Activated CD8-positive, alpha-beta T cell treated with anti-CD3 and anti-CD28 coated beads, Interleukin-2, amount 10 ng/mL, durations not matched to agents 7 days and 5 days (primary cell): Measurements from ENCODE around the gene FAM193A. TPM values are rescaled to one million over a fixed set of nuclear protein-coding genes. Genes with fewer than 3 reads are reported as not detected.
A peak's percentile ranks its signal among the peaks of the same experiment; 100 is the strongest.
"Not testable (repeated sequence)": the region's sequence is repeated elsewhere in the genome, so short reads cannot be mapped to it uniquely, and the experiment has no call there.

ENCODE experiments used
- ATAC-seq: fragments of 150-1000 bp; cut with Tn5 transposase; one replicate; pipeline ENCODE4 v1.10.0; 2021; ENCODE audit warnings: moderate library complexity
- CTCF ChIA-PET: fragments of 350-600 bp; sonication (Branson Sonifier 250); formaldehyde crosslinking; loops from one replicate; lab custom pipeline; 2021; ENCODE audit warnings: antibody characterized with exemption; lab: Charles Lee
- POLR2A ChIA-PET: fragments of 350-600 bp; sonication (Branson Sonifier 250); formaldehyde crosslinking; loops from one replicate; lab custom pipeline; 2021; ENCODE audit warnings: antibody characterized with exemption; lab: Charles Lee
- DNase-seq: peaks from one replicate; pipeline ENCODE4 v3.0.0-alpha.2; 2020
- H3K27ac Mint-ChIP-seq: one replicate; pipeline ENCODE4 v1.8.0; 2021; ENCODE audit warnings: mild to moderate bottlenecking, mixed read lengths
- H3K27me3 Mint-ChIP-seq: one replicate; pipeline ENCODE4 v1.8.0; 2021; ENCODE audit warnings: low read depth, mixed read lengths
- H3K36me3 Mint-ChIP-seq: one replicate; pipeline ENCODE4 v1.8.0; 2021; ENCODE audit warnings: low read depth, mixed read lengths
- H3K4me1 Mint-ChIP-seq: one replicate; pipeline ENCODE4 v1.8.0; 2021; ENCODE audit warnings: low read depth, mixed read lengths
- H3K4me3 Mint-ChIP-seq: one replicate; pipeline ENCODE4 v1.8.0; 2021; ENCODE audit warnings: mild to moderate bottlenecking, mixed read lengths
- H3K9me3 Mint-ChIP-seq: one replicate; pipeline ENCODE4 v1.8.0; 2022; ENCODE audit warnings: mixed read lengths; ENCODE audit not compliant: insufficient read depth
- total RNA-seq, 2 experiments: library from RNA; stranded (reverse); gene quantifications; one replicate each; pipeline ENCODE4 v1.2.3, GENCODE V29; 2021

Gene FAM193A
- total RNA-seq, 2 experiments from 2014 or later = 31.9 to 33.0 TPM

GRCh38 chr4:2666722-2667247 lies 130.3 kb downstream of the FAM193A start:
- ATAC-seq (no peak), DNase-seq (no peak)
- CTCF ChIA-PET = no interaction called here
- peak overlapping the region; percentile 10 for H3K27ac Mint-ChIP-seq
- H3K4me1 Mint-ChIP-seq = peaks cover 12% of the 10 kb centered on the region
- peaks cover 40% of the 10 kb centered on the region for H3K36me3 Mint-ChIP-seq
- POLR2A ChIA-PET = interaction anchor here (0.6 kb wide), 1 partner anchor 1571 kb away, joined by 3 read pairs; no protein-coding TSS in a partner anchor
- H3K27me3 Mint-ChIP-seq = no peaks in the 10 kb centered on the region
- H3K4me3 Mint-ChIP-seq = peak overlapping the region; percentile 24
- no peaks in the 10 kb centered on the region for H3K9me3 Mint-ChIP-seq

GRCh38 chr4:2667428-2667827 lies 131.0 kb downstream of the FAM193A start:
- ATAC-seq (peak; percentile 68), DNase-seq (no peak)
- Mint-ChIP-seq H3K9me3 (no peaks in the 10 kb centered on the region), H3K27ac (peak overlapping the region; percentile 74), H3K4me3 (peak overlapping the region; percentile 56), H3K36me3 (peaks cover 46% of the 10 kb centered on the region), H3K4me1 (peaks cover 12% of the 10 kb centered on the region), H3K27me3 (no peaks in the 10 kb centered on the region)
- POLR2A ChIA-PET = interaction anchor here (0.6 kb wide), 1 partner anchor 1571 kb away, joined by 3 read pairs; no protein-coding TSS in a partner anchor
- CTCF ChIA-PET = no interaction called here

- ATAC-seq = no peak
- POLR2A ChIA-PET = no interaction called here
Observed at GRCh38 chr4:2671267-2671895, 134.9 kb downstream of the FAM193A start.

GRCh38 chr4:2672082-2672481 lies 135.6 kb downstream of the FAM193A start:
- H3K4me1 Mint-ChIP-seq = peaks cover 8% of the 10 kb centered on the region
- H3K9me3 Mint-ChIP-seq = no peaks in the 10 kb centered on the region
- H3K4me3 Mint-ChIP-seq = no peak overlapping the region
- H3K36me3 Mint-ChIP-seq = peaks cover 42% of the 10 kb centered on the region
- H3K27ac Mint-ChIP-seq = peak overlapping the region; percentile 12
- H3K27me3 Mint-ChIP-seq = no peaks in the 10 kb centered on the region
- ChIA-PET CTCF (no interaction called here), POLR2A (no interaction called here)
- ATAC-seq (no peak), DNase-seq (no peak)

More at GRCh38 chr4:2671267-2671895, 134.9 kb downstream of the FAM193A start:
- Mint-ChIP-seq H3K27ac (no peak overlapping the region), H3K27me3 (no peaks in the 10 kb centered on the region), H3K9me3 (no peaks in the 10 kb centered on the region), H3K4me1 (peaks cover 12% of the 10 kb centered on the region), H3K36me3 (peaks cover 39% of the 10 kb centered on the region), H3K4me3 (no peak overlapping the region)
- DNase-seq = no peak
- CTCF ChIA-PET = no interaction called here

GRCh38 chr4:2672700-2673099 lies 136.3 kb downstream of the FAM193A start:
- Mint-ChIP-seq H3K36me3 (peaks cover 46% of the 10 kb centered on the region), H3K27me3 (no peaks in the 10 kb centered on the region), H3K27ac (peak overlapping the region; percentile 11), H3K9me3 (no peaks in the 10 kb centered on the region), H3K4me1 (peaks cover 4% of the 10 kb centered on the region), H3K4me3 (no peak overlapping the region)
- no peak for ATAC-seq
- ChIA-PET POLR2A (no interaction called here), CTCF (interaction anchor here (1.0 kb wide), 1 partner anchor 13 kb away, joined by 3 read pairs; no protein-coding TSS in a partner anchor)
- no peak for DNase-seq

- POLR2A ChIA-PET = no interaction called here
- Mint-ChIP-seq H3K4me3 (no peak overlapping the region), H3K27ac (no peak overlapping the region), H3K4me1 (peaks cover 4% of the 10 kb centered on the region), H3K36me3 (peaks cover 47% of the 10 kb centered on the region), H3K27me3 (no peaks in the 10 kb centered on the region), H3K9me3 (no peaks in the 10 kb centered on the region)
- no peak for ATAC-seq
- CTCF ChIA-PET = interaction anchor here (1.0 kb wide), 1 partner anchor 13 kb away, joined by 3 read pairs; no protein-coding TSS in a partner anchor
- DNase-seq = no peak
Observed at GRCh38 chr4:2673157-2673556, 136.7 kb downstream of the FAM193A start.

GRCh38 chr4:2679762-2680161 lies 143.3 kb downstream of the FAM193A start:
- H3K27me3 Mint-ChIP-seq, H3K4me1 Mint-ChIP-seq, H3K9me3 Mint-ChIP-seq, POLR2A ChIA-PET, CTCF ChIA-PET, H3K27ac Mint-ChIP-seq, H3K4me3 Mint-ChIP-seq, DNase-seq, ATAC-seq: not testable (repeated sequence)
- peaks cover 61% of the 10 kb centered on the region for H3K36me3 Mint-ChIP-seq

- H3K4me1 Mint-ChIP-seq = peaks cover under 1% of the 10 kb centered on the region
- H3K36me3 Mint-ChIP-seq = peaks cover 42% of the 10 kb centered on the region
- DNase-seq (no peak), ATAC-seq (no peak)
- H3K27me3 Mint-ChIP-seq = no peaks in the 10 kb centered on the region
- H3K9me3 Mint-ChIP-seq = no peaks in the 10 kb centered on the region
- POLR2A ChIA-PET = interaction anchor here (0.6 kb wide), 1 partner anchor 290 kb away, joined by 3 read pairs; no protein-coding TSS in a partner anchor
- no peak overlapping the region for H3K4me3 Mint-ChIP-seq
- no peak overlapping the region for H3K27ac Mint-ChIP-seq
- CTCF ChIA-PET = no interaction called here
Observed at GRCh38 chr4:2684486-2684885, 148.0 kb downstream of the FAM193A start.

GRCh38 chr4:2685541-2685940 lies 149.1 kb downstream of the FAM193A start:
- Mint-ChIP-seq H3K36me3 (peaks cover 43% of the 10 kb centered on the region), H3K9me3 (no peaks in the 10 kb centered on the region)
- ATAC-seq = no peak

GRCh38 chr4:2686379-2687265 lies 150.2 kb downstream of the FAM193A start:
- Mint-ChIP-seq H3K27ac (no peak overlapping the region), H3K4me3 (no peak overlapping the region), H3K9me3 (no peaks in the 10 kb centered on the region), H3K36me3 (peaks cover 44% of the 10 kb centered on the region), H3K27me3 (no peaks in the 10 kb centered on the region), H3K4me1 (peaks cover 12% of the 10 kb centered on the region)
- no peak for ATAC-seq
- CTCF ChIA-PET = interaction anchor here (1.0 kb wide), 1 partner anchor 14 kb away, joined by 3 read pairs; no protein-coding TSS in a partner anchor
- DNase-seq = no peak
- POLR2A ChIA-PET = no interaction called here

More at GRCh38 chr4:2685541-2685940, 149.1 kb downstream of the FAM193A start:
- no peak for DNase-seq
- Mint-ChIP-seq H3K4me3 (no peak overlapping the region), H3K4me1 (peaks cover 11% of the 10 kb centered on the region), H3K27me3 (no peaks in the 10 kb centered on the region), H3K27ac (no peak overlapping the region)
- POLR2A ChIA-PET = no interaction called here
- CTCF ChIA-PET = interaction anchor here (0.9 to 1.0 kb wide), 2 partner anchors 10 to 13 kb away, joined by 3 read pairs; no protein-coding TSS in a partner anchor

- H3K27ac Mint-ChIP-seq = no peak overlapping the region
- ChIA-PET CTCF (no interaction called here), POLR2A (no interaction called here)
- no peaks in the 10 kb centered on the region for H3K9me3 Mint-ChIP-seq
- DNase-seq (no peak), ATAC-seq (no peak)
- no peak overlapping the region for H3K4me3 Mint-ChIP-seq
- H3K36me3 Mint-ChIP-seq = peaks cover 46% of the 10 kb centered on the region
- no peaks in the 10 kb centered on the region for H3K27me3 Mint-ChIP-seq
- peaks cover 12% of the 10 kb centered on the region for H3K4me1 Mint-ChIP-seq
Observed at GRCh38 chr4:2688281-2688680, 151.8 kb downstream of the FAM193A start.
